HepG2 (cell line): ENCODE data around the gene RNASE4. TPM values are rescaled to one million over a fixed set of nuclear protein-coding genes. Genes with fewer than 3 reads are reported as not detected.
"Not testable (repeated sequence)": the region's sequence is repeated elsewhere in the genome, so short reads cannot be mapped to it uniquely, and the experiment has no call there.

Experiments
- ATAC-seq: fragments of 200-7000 bp; cut with Tn5 transposase; 3 replicates; pipeline ENCODE4 v1.9.1; 2020; ENCODE audit warnings: mild to moderate bottlenecking, moderate library complexity
- BruUV-seq: library from RNA; stranded (reverse); fragments of 400-500 nt; replicated peaks from 2 replicates; lab custom pipeline; 2021; lab: Mats Ljungman, UMichigan
- CTCF ChIA-PET: fragments of 300-600 bp; formaldehyde crosslinking; extraction: SDS; loops from one replicate; lab custom pipeline; 2021; ENCODE audit warnings: low total read pairs, inconsistent platforms, low intra/inter-chr PET ratio; lab: Yijun Ruan, JAX
- POLR2A ChIA-PET: fragments of 350-600 bp; sonication (Branson Sonifier 250); formaldehyde crosslinking; loops from one replicate; lab custom pipeline; 2020; ENCODE audit warnings: antibody characterized with exemption, inconsistent platforms; lab: Yijun Ruan, JAX
- DNase-seq: peaks from one replicate; pipeline ENCODE4 v3.0.0-alpha.2; 2015; ENCODE audit warnings: low spot score
- FAIRE-seq: peaks from 3 replicates; lab custom pipeline; 2011; peaks lifted over from hg19 to GRCh38; lab: Jason Lieb, UNC
- H2AFZ ChIP-seq: one replicate; pipeline ENCODE4 v1.6.1; 2011; ENCODE audit warnings: low read length, inconsistent platforms
- H3K27ac ChIP-seq: fragments of 300-600 bp; 3 replicates; pipeline ENCODE4 v1.8.0; 2011; ENCODE audit warnings: mixed run types, mild to moderate bottlenecking, mixed read lengths, low read length, inconsistent platforms; ENCODE audit not compliant: insufficient read depth; ENCODE audit errors: extremely low read length
- H3K27me3 ChIP-seq, 2 experiments: fragments of 200-600 bp in 1 of 2; 2 replicates in 1 of 2; 3 replicates in 1 of 2; pipeline versions ENCODE4 v1.6.0 to v1.8.0; 2011; ENCODE audit warnings: low read length in 2 of 2, mild to moderate bottlenecking in 2 of 2, moderate library complexity in 2 of 2, inconsistent platforms in 1 of 2; ENCODE audit not compliant: insufficient read depth in 2 of 2, control insufficient read depth in 1 of 2
- H3K36me3 ChIP-seq, 2 experiments: fragments of 200-600 bp in 1 of 2; replicated peaks in 1 of 2; 2 replicates in 1 of 2; 3 replicates in 1 of 2; pipeline versions ENCODE4 v1.5.1 to v1.8.0; 2011; ENCODE audit warnings: low read length in 2 of 2, inconsistent platforms in 1 of 2; ENCODE audit not compliant: insufficient read depth in 2 of 2, control insufficient read depth in 1 of 2
- H3K4me1 ChIP-seq: 2 replicates; pipeline ENCODE4 v1.5.1; 2012; ENCODE audit warnings: low read length, inconsistent platforms; ENCODE audit not compliant: insufficient read depth
- H3K4me2 ChIP-seq: 2 replicates; pipeline ENCODE4 v1.6.0; 2011; ENCODE audit warnings: low read depth, low read length, inconsistent platforms
- H3K4me3 ChIP-seq, 3 experiments: fragments of 200-600 bp in 1 of 3; sonication (generic), shearing (Covaris generic) in 1 of 3; replicated peaks in 1 of 3; 2 replicates each; pipeline ENCODE4 v1.5.1; 2011 to 2016; ENCODE audit warnings: low read length in 3 of 3, inconsistent platforms in 2 of 3, low read depth in 2 of 3, mild to moderate bottlenecking in 2 of 3, control low read depth in 1 of 3, mixed read lengths in 1 of 3; ENCODE audit not compliant: insufficient read depth in 1 of 3
- H3K79me2 ChIP-seq: one replicate; pipeline ENCODE4 v1.6.1; 2011; ENCODE audit warnings: low read length, inconsistent platforms; ENCODE audit not compliant: insufficient read depth
- H3K9ac ChIP-seq: 2 replicates; pipeline ENCODE4 v1.6.0; 2011; ENCODE audit warnings: mild to moderate bottlenecking, low read depth, low read length, inconsistent platforms; ENCODE audit not compliant: insufficient read depth
- H3K9me3 ChIP-seq: 2 replicates; pipeline ENCODE4 v1.5.1; 2012; ENCODE audit warnings: mild to moderate bottlenecking, low read length
- H4K20me1 ChIP-seq: 2 replicates; pipeline ENCODE4 v1.6.0; 2011; ENCODE audit warnings: inconsistent platforms, mild to moderate bottlenecking, low read length, moderate library complexity; ENCODE audit not compliant: insufficient read depth
- EED ChIP-seq: sonication (generic); formaldehyde crosslinking; IDR thresholded peaks from 2 replicates; pipeline ENCODE4 v1.5.0; 2020; ENCODE audit warnings: mild to moderate bottlenecking, missing genetic modification reagents
- FOXP1 ChIP-seq, 2 experiments: fragments of 450-650 bp in 1 of 2; IDR thresholded peaks; 2 replicates each; pipeline ENCODE4 v1.6.1; 2017 to 2018; ENCODE audit warnings: antibody characterized with exemption in 1 of 2
- GTF2F1 ChIP-seq: fragments of 150-350 bp; IDR thresholded peaks from 2 replicates; pipeline ENCODE4 v1.6.1; 2014; ENCODE audit warnings: low read length
- ZNF335 ChIP-seq: sonication (generic); formaldehyde crosslinking; IDR thresholded peaks from 2 replicates; pipeline ENCODE4 v1.4.0; 2020; ENCODE audit warnings: missing genetic modification reagents
- ZNF34 ChIP-seq: sonication (generic); formaldehyde crosslinking; IDR thresholded peaks from 2 replicates; pipeline ENCODE4 v1.4.0; 2020; ENCODE audit warnings: mild to moderate bottlenecking, missing genetic modification reagents, borderline replicate concordance
- ZNF414 ChIP-seq: sonication (generic); formaldehyde crosslinking; IDR thresholded peaks from 2 replicates; pipeline ENCODE4 v1.5.0; 2020; ENCODE audit warnings: missing genetic modification reagents
- ZNF430 ChIP-seq: sonication (generic); formaldehyde crosslinking; IDR thresholded peaks from 2 replicates; pipeline ENCODE4 v1.9.0; 2021; ENCODE audit warnings: mild to moderate bottlenecking, missing genetic modification reagents
- ZNF512B ChIP-seq: sonication (generic); formaldehyde crosslinking; IDR thresholded peaks from 2 replicates; pipeline ENCODE4 v1.5.1; 2020; ENCODE audit warnings: missing genetic modification reagents, mild to moderate bottlenecking, borderline replicate concordance
- WGBS: methylation state at CpG from one replicate; pipeline ENCODE4 v1.1.6; 2017; ENCODE audit warnings: low lambda C conversion rate; 5-methylcytosine and 5-hydroxymethylcytosine counted together
- in situ Hi-C: cut with HindIII; loops from 2 replicates; pipeline ENCODE4 v1.10.0; 2017; ENCODE audit warnings: low pct_unique_long_range_greater_than_20kb; ENCODE audit not compliant: extremely low pct_ligation_motif_present
- intact Hi-C: fragments of 100-400 bp; cut with micrococcal nuclease; formaldehyde crosslinking; loops from one replicate; pipeline ENCODE4 v1.10.0; 2022; ENCODE audit not compliant: unreplicated experiment
- polyA plus RNA-seq, 8 experiments: library from polyadenylated mRNA; depleted of rRNA in 3 of 8; stranded (reverse) in 7 of 8; unstranded in 1 of 8; fragments of >200 nt; fragmentation: Illumina TruSeq in 4 of 8; extraction: Trizol in 4 of 8; gene quantifications; 2 replicates each; pipeline versions ENCODE4 v1.2.1 to v1.2.3, GENCODE V29; 2011 to 2016; ENCODE audit warnings: low read depth in 4 of 8, missing spikeins in 1 of 8, mixed read lengths in 1 of 8; ENCODE audit not compliant: insufficient read depth in 1 of 8
- total RNA-seq, 5 experiments: library from RNA; depleted of rRNA; stranded (reverse); fragments of >200 nt; fragmentation: Illumina TruSeq; extraction: Trizol; gene quantifications; 2 replicates each; pipeline ENCODE4 v1.2.3, GENCODE V29; 2016; ENCODE audit warnings: low read depth in 1 of 5
- TF ChIP-seq, protein P1 (sequence below): IDR thresholded peaks from 2 replicates; pipeline ENCODE4 v1.6.1; 2018; ENCODE audit warnings: missing genetic modification reagents, mild to moderate bottlenecking, missing compliant biosample characterization

The RNASE4 gene
- total and polyA plus RNA-seq, 2 of the 13 experiments (the other 11 are each of a cell fraction or from before 2014, with no cell fraction given) = 109 to 983 TPM

DNA sequence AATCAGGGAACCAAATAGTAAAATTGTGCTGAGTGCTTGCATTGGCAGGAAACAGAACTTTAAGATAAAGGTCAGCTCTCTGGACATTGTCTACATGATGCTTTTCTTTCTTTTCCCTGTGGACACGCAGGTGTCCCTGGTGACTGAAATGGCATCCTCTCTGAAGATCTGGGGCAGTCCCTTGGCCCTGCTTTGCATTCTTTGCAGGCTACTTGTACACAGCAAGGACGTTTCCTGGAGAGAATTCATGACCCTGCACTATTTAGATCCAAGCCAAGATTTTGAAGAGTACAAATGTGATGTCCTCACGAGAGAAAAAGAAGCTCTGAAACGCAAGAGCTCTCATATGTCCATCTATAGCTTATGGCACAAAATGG, 50.1 kb downstream of the RNASE4 start (continued):
- no peak for TF ChIP-seq ZNF512B (CRISPR knock-in tag)
- no peak for TF ChIP-seq GTF2F1

DNA sequence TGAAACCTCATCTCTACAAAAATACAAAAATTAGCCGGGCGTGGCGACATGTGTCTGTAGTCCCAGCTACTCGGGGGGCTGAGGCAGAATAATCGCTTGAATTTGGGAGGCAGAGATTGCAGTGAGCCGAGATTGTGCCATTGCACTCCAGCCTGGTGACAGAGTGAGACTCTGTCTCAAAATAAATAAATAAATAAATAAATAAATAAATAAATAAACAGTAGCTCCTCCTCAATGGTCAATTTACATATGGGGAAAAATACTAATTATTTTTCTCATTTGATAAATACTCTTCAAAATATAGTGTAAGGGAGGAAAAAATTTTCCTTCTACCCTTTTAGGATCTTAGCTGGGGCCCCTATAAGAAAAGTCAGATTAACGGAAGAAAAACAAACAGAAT, 53.9 kb downstream of the RNASE4 start:
- WGBS = 65% methylated on average over 7 of the region's 7 CpGs
- in situ Hi-C loops, H3K9me3 ChIP-seq, H3K9ac ChIP-seq, H3K36me3 ChIP-seq, FAIRE-seq, intact Hi-C loops, POLR2A ChIA-PET, H4K20me1 ChIP-seq, H3K27ac ChIP-seq, H2AFZ ChIP-seq, H3K4me1 ChIP-seq, H3K4me2 ChIP-seq, BruUV-seq, ATAC-seq, CTCF ChIA-PET, H3K79me2 ChIP-seq, H3K4me3 ChIP-seq, DNase-seq, H3K27me3 ChIP-seq: not testable (repeated sequence)

DNA sequence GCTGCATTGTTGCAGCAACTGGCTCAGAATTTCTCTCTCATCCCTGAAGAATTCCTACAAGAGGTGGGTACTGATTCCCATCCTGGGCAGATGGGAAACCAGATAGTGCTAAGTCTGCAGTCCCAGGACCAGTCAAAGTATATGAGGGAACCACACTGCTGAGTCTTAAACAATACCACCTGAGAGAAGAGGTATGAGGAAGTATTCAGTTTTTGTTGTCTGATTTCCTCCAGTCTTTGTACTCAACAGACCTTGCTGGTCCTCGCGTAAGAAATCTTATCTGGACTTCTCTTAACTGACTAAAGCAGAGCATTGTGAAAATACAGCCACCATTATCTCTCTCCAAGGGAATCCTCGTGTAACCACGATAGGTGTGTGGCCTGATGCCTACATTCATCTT, 57.8 kb downstream of the RNASE4 start:
- H3K4me2 ChIP-seq = no peak overlapping the region
- H3K79me2 ChIP-seq = no peaks in the 10 kb centered on the region
- H3K9me3 ChIP-seq = no peaks in the 10 kb centered on the region
- no peak for FAIRE-seq
- POLR2A ChIA-PET = no interaction called here
- no peaks in the 10 kb centered on the region for H4K20me1 ChIP-seq
- no peaks in the 10 kb centered on the region for H3K4me1 ChIP-seq
- H3K27me3 ChIP-seq = no peaks in the 10 kb centered on the region; a peak in 1 of 5 replicates
- no peaks in the 10 kb centered on the region for H3K36me3 ChIP-seq
- DNase-seq = no peak
- in situ Hi-C loops = no loop called here
- BruUV-seq = no TSS peak
- no peak overlapping the region for H3K9ac ChIP-seq
- no peak overlapping the region for H3K4me3 ChIP-seq
- CTCF ChIA-PET = no interaction called here
- no peak for ATAC-seq
- WGBS = 45% methylated on average over 4 of the region's 4 CpGs
- no peak overlapping the region for H2AFZ ChIP-seq
- no peak overlapping the region for H3K27ac ChIP-seq
- intact Hi-C loops = no loop called here
- TF ChIP-seq FOXP1 (IDR thresholded peaks at IDR 0.05) (no peak), FOXP1 (CRISPR knock-in tag; IDR thresholded peaks at IDR 0.05) (no peak), EED (CRISPR knock-in tag) (no peak), ZNF430 (CRISPR knock-in tag) (no peak), ZNF34 (CRISPR knock-in tag) (no peak), ZNF414 (CRISPR knock-in tag) (no peak), ZNF335 (CRISPR knock-in tag) (no peak)
- TF ChIP-seq, protein P1, sequence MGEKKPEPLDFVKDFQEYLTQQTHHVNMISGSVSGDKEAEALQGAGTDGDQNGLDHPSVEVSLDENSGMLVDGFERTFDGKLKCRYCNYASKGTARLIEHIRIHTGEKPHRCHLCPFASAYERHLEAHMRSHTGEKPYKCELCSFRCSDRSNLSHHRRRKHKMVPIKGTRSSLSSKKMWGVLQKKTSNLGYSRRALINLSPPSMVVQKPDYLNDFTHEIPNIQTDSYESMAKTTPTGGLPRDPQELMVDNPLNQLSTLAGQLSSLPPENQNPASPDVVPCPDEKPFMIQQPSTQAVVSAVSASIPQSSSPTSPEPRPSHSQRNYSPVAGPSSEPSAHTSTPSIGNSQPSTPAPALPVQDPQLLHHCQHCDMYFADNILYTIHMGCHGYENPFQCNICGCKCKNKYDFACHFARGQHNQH (CRISPR knock-in tag) = no peak
